Skeletal muscle satellite cell (primary cell): Measurements from ENCODE around the gene PLCD3. TPM values are rescaled to one million over a fixed set of nuclear protein-coding genes. Genes with fewer than 3 reads are reported as not detected.

Source experiments
- H3K27me3 ChIP-seq: 2 replicates; pipeline ENCODE4 v1.7.0; 2013; ENCODE audit warnings: low read length; ENCODE audit not compliant: control insufficient read depth, insufficient read depth
- H3K36me3 ChIP-seq: 2 replicates; pipeline ENCODE4 v1.7.0; 2013; ENCODE audit warnings: mild to moderate bottlenecking, control low read depth, low read length; ENCODE audit not compliant: insufficient read depth
- H3K4me1 ChIP-seq: 2 replicates; pipeline ENCODE4 v1.7.0; 2013; ENCODE audit warnings: low read length; ENCODE audit not compliant: control insufficient read depth, insufficient read depth
- H3K4me2 ChIP-seq: 2 replicates; pipeline ENCODE4 v1.7.0; 2013; ENCODE audit warnings: mild to moderate bottlenecking, low read length
- H3K4me3 ChIP-seq: 2 replicates; pipeline ENCODE4 v1.7.0; 2013; ENCODE audit warnings: low read length
- H3K9ac ChIP-seq: 2 replicates; pipeline ENCODE4 v1.7.0; 2013; ENCODE audit warnings: mild to moderate bottlenecking, low read depth, low read length, moderate library complexity
- H3K9me3 ChIP-seq: replicated peaks from 2 replicates; pipeline ENCODE4 v1.7.0; 2013; ENCODE audit warnings: mild to moderate bottlenecking, control low read depth, low read length
- small RNA-seq: library from RNA; depleted of rRNA; stranded (forward); fragments of <200 nt; gene quantifications from one replicate; pipeline ENCODE3, GENCODE V24; 2012

PLCD3 gene

DNA sequence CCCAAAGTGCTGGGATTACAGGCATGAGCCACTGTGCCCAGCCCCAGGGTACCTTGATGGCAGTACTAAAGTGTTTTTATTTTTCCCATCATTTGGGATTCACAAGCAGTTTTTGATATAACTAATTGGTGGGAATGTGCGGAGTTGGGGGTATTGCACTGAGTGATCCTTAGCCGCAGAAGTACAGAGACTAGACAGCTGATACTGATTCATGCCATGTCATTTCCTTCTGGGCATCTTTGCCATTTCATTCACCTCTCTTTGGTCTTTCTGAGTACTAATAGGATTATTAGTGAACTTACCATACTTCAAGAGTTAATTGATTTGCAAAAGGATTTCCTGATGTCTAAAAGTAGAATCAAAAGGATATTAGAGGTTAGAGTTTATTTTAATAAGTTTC is 61.5 kb downstream of the PLCD3 start:
- Histone ChIP-seq H3K9ac (peak overlapping the region; percentile 67), H3K4me2 (peak overlapping the region; percentile 49), H3K9me3 (no peaks in the 10 kb centered on the region), H3K27me3 (no peaks in the 10 kb centered on the region), H3K36me3 (peaks cover 33% of the 10 kb centered on the region), H3K4me1 (peaks cover 13% of the 10 kb centered on the region), H3K4me3 (no peak overlapping the region)

DNA sequence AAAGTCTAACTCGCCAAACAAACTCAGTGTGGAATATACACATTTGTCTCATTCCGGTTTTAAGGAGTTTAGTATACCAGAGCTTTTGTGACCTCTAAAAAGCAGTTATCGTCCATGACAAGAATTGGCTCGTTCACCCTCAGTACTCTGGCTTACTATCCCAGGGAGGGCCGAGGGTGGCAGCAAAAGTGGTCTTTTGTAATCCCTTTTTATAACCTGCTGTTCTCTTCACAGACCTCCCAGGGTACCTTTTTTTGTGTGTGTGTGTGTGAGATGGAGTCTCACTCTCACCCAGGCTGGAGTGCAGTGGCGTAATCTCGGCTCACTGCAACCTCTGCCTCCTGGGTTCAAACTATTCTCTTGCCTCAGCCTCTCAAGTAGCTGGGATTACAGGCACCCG is 62.3 kb downstream of the PLCD3 start:
- Histone ChIP-seq H3K4me3 (no peak overlapping the region), H3K36me3 (peaks cover 34% of the 10 kb centered on the region), H3K4me2 (no peak overlapping the region), H3K4me1 (peaks cover 13% of the 10 kb centered on the region), H3K27me3 (no peaks in the 10 kb centered on the region), H3K9ac (no peak overlapping the region), H3K9me3 (no peaks in the 10 kb centered on the region)

DNA sequence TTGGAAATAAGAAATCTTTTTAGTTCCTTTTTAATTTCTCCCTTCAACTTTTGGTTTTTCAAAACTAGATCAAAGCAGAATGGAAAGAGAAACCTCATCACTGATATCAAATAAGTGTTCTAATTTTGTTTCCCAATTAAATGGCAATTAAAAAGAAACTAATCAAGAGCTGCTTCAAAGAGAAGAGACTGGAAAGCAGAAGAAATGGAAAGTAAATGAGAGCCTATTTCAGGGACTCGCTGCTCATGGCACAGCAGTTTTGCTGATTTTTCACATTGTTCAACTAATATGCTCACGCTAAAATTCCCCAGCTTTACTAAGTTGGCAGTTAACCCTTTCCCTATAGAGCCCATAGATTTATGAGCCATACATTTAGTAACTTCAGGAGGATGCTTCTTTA is 64.7 kb downstream of the PLCD3 start:
- no peak overlapping the region for H3K4me3 ChIP-seq
- H3K4me2 ChIP-seq: no peak overlapping the region
- H3K36me3 ChIP-seq: peaks cover 25% of the 10 kb centered on the region
- H3K9ac ChIP-seq: no peak overlapping the region
- no peaks in the 10 kb centered on the region for H3K9me3 ChIP-seq
- H3K4me1 ChIP-seq: peaks cover 18% of the 10 kb centered on the region
- no peaks in the 10 kb centered on the region for H3K27me3 ChIP-seq

DNA sequence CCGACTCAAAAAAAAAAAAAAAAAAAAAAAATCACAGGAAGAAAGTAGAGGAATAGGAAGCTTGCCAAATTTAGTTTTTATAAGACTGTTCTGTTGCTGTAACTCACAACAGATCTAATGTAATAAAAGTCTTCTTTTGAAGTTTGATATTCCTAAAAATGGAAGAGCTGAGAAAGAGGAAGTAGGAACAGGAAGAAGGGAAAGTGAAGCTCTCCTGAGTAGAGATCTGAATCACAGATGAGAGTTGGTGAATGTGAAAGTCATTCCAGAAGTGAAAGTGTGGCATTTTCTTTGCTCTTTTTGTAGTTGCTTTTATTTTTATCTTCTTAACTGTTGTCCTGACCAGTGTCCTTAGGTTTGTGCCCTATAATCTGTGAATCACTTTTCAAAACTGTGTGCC is 69.1 kb downstream of the PLCD3 start:
- no peaks in the 10 kb centered on the region for H3K9me3 ChIP-seq
- H3K27me3 ChIP-seq: no peaks in the 10 kb centered on the region
- H3K4me3 ChIP-seq: no peak overlapping the region
- no peak overlapping the region for H3K9ac ChIP-seq
- peaks cover 11% of the 10 kb centered on the region for H3K36me3 ChIP-seq
- no peak overlapping the region for H3K4me2 ChIP-seq
- H3K4me1 ChIP-seq: peaks cover 16% of the 10 kb centered on the region

DNA sequence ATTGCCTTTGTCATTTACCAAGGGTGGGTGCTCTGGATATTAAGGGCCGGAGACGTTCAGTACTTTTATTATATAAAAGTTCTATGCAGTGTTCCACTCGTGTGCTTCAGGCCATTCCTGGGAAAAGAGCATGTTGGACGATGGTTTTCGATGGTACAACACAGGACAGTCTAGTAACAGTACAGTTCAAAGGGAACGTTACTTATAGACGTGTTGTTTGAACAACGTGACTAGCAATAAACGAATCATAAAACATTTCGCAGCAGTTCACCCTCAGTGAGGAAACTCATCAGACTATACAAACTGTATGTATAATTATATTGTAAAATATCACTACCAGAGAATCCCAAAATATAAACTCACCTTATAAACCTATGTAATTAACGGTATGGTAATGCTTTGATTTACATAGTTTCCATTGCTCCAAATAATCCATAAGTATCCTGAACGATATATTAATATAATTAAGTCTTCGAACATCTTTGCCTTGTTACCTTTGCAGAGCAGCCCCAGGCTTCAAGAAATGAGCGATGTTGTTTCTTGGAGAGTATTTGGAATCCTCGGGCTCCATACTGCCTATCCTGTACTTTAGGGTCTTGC is 70.6 kb downstream of the PLCD3 start:
- Histone ChIP-seq H3K27me3 (no peaks in the 10 kb centered on the region), H3K9me3 (no peaks in the 10 kb centered on the region), H3K9ac (peak overlapping the region; percentile 87), H3K4me1 (peaks cover 16% of the 10 kb centered on the region), H3K4me3 (peak overlapping the region; percentile 79), H3K4me2 (peak overlapping the region; percentile 74), H3K36me3 (peaks cover 5% of the 10 kb centered on the region)

DNA sequence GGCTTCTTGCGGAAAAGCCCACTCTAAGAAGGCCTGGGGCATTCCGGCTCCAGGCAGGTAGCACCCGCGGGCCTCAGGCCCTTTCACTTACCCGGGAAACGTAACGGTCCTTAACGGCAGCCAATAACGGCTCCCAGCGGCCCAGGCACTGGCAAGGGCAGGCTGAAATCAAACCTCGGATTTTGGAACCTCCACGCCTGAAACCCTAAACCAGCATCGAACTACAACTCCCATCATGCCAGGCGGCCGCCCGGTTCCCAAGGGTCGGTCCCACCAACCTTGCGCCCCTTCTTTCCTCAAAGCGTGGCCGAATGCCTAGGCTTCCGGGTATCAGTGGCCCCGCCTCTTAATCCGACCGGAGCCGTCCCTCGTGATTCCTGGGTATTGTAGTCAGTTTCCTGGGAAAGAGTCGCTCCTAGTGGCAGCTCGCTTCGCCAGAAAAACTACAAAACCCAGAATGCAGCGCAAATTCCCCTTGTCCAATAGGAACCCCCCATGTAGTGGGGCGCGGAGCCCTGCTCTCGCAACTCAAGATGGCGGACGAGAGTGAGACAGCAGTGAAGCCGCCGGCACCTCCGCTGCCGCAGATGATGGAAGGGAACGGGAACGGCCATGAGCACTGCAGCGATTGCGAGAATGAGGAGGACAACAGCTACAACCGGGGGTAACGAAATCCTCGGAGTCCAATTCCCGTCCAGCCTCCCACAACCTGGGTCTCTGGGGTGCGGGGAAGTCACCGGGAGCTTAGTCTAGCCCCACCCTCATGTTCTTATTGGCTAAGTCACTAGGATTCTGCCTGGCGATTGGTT is 71.3 kb downstream of the PLCD3 start, which contains the start of gene NMT1:
TSS of gene NMT1 (plus strand) at position 521 of the 809 bp plus-strand sequence. CDS start at position 534, 13 bp downstream.
- no peaks in the 10 kb centered on the region for H3K9me3 ChIP-seq
- peak within 1 kb of the TSS; percentile 89 for H3K9ac ChIP-seq
- H3K4me3 ChIP-seq: peak within 1 kb of the TSS; percentile 86
- H3K36me3 ChIP-seq: peaks cover 5% of the 10 kb centered on the region
- H3K4me1 ChIP-seq: peaks cover 16% of the 10 kb centered on the region
- no peaks in the 10 kb centered on the region for H3K27me3 ChIP-seq
- peak within 1 kb of the TSS; percentile 78 for H3K4me2 ChIP-seq

DNA sequence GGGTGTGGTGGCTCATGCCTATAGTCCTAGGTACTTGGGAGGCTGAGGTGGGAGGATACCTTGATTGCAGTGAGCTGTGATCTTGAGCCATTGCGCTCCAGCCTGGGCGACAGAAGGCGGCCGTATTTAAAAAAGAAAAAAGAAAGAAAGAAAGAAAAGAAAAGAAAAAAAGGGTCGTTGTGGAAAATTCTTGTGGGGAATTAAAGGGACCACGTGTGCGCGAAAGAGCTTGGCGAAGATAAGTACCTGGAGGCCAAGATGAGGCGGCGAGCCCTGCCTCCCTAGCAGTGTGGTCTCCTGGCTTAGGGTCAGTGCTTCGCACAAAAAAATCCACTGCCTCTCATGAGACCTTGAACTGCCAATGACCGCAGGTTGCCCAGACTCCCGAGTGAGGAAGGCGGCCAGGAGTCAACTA is 71.9 kb downstream of the PLCD3 start:
- H3K9ac ChIP-seq: peak overlapping the region; percentile 89
- H3K9me3 ChIP-seq: no peaks in the 10 kb centered on the region
- H3K27me3 ChIP-seq: no peaks in the 10 kb centered on the region
- H3K36me3 ChIP-seq: peaks cover 5% of the 10 kb centered on the region
- H3K4me2 ChIP-seq: peak overlapping the region; percentile 78
- H3K4me1 ChIP-seq: peaks cover 16% of the 10 kb centered on the region
- peak overlapping the region; percentile 86 for H3K4me3 ChIP-seq

Small RNAs within 50 kb of the gene (small RNA-seq; reads per million reads assigned to genes)
- gene MIR6784 (not detected), gene RF00019 (not detected)
